ENCODE data around the gene TMEM234.

- TF ChIP-seq CTCF (IDR thresholded peaks at IDR 0.05) (no peak), POLR2A (IDR thresholded peaks at IDR 0.05) (no peak)
Observed at GRCh38 chr1:32195531-32195930, 26.6 kb downstream of the TMEM234 start.

Data from upper lobe of left lung (tissue), 4 donors.